GM21423 (cell line): ENCODE data around the gene SOX15.
A peak's percentile ranks its signal among the peaks of the same experiment; 100 is the strongest.
"Not testable (repeated sequence)": the region's sequence is repeated elsewhere in the genome, so short reads cannot be mapped to it uniquely, and the experiment has no call there.

Experiments used
- ATAC-seq: cut with Tn5 transposase; IDR thresholded peaks from one replicate; pipeline ENCODE4 v1.9.1; 2021; ENCODE audit warnings: mild to moderate bottlenecking, moderate library complexity; ENCODE audit not compliant: unreplicated experiment

SOX15 gene

DNA sequence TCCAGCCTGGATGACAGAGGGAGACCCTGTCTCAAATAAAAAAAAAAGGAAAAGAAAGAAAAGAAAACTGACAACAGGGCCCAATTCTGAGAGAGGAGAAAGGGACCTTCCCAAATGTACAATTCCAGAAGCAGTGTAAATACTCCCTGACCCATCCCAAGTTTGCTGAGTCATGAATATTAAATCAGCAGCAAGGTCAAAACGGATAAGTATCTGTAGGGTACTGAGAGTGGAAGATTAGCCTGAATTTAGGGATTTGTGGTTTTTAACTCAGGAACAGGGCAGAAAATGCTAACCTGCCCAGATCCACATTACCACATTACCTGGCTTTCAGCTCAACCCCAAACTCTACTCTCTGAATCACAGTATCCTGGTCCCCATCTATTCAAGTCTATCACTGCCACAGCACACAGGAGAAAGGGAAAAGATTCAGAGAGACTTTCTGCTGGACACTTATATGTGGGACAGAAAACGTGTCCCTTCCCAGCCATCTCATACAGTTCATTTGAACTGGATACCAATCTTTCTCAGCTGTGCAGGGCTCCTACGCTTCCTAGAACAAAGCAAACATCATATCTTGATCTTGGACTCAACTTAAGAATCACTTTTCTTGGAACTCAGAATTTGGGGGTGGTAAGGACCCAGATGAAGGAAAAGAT, 21.9 kb upstream of the SOX15 start:
- no peak for ATAC-seq

DNA sequence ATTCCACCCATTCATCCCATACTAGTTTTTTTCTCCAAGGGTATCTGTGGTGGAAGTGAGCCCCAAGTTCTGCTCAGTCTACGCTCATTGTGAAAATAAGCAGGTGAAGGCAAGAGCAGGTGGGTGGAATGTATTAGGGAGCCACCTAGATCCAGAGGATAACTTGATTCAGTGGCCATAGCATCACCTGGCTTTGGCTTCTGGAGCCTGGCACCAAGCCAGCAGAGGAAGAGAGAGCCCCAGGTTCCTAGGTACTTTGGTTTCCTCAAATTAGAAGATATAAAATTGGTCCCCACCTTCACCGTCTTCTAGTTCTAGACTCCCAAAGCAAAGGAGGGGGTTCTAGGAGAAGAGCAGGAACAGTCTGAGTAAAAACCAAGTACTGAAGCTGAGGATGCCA, 20.7 kb upstream of the SOX15 start:
- ATAC-seq = no peak

DNA sequence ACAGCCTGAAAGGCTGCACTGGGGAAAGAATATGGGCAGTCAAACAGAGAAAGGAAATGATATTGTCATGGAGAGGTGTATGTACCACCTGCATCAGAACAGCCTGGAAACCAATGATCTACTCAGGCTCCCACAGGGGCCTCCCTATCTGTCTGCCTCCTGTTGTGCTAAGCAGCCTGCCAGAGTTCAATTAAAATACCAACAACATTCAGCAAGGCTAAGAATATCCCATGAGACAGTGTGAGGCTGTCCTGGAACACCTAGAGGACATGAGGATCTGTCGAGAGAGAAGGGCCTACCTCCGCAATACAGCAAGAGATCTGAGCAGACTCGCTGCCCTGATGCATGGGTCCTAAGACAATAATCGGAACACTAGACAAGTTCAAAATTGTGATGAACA, 16.4 kb upstream of the SOX15 start:
- ATAC-seq = no peak

GRCh38 chr17:7597561-7597960, 7.7 kb upstream of the SOX15 start:
- ATAC-seq = not testable (repeated sequence)

DNA sequence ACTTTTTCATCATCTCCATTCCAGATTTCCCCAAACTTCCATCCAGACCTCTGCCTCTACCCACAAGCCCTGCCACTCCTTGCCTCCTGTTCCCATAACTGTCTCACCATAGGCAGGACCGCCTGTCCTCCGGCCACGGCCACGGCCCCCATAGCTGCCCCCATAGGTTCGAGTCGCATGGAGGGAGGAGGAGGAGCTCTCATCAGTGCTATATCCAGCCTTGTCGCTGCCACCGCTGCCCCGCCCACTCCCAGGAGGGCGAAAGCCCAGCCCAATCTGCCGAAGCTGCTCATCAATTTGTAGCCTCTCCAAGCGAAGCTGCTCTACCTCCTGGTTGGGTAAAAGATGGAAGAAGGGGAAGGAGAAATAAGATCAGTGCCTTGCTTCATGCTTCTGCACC, 3.4 kb upstream of the SOX15 start:
- no peak for ATAC-seq

GRCh38 chr17:7592422-7593021, 2.6 kb upstream of the SOX15 start:
- ATAC-seq = no peak

DNA sequence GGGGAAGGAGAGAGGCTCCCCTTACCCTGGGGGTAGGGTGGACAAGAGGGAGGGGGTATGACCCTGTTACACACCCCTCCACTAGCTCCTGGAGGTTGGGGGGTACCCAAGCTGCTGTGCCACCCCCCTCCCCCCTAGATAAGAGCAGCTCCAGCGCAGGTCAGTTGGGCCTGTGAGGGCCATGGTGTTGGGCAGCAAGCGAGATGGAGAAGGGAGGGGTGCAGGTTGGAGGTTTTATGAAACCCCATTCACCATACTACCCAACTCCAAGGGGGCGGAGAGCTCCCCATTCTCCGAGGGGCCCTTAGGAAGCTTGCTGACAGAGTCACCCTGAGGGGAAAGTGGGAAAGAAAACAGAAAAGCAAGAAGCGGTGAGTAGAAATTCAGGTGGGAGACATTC, 1.7 kb upstream of the SOX15 start:
- ATAC-seq = no peak

- ATAC-seq = no peak
Measured at GRCh38 chr17:7590743-7591142, 849 bp upstream of the SOX15 start.

DNA sequence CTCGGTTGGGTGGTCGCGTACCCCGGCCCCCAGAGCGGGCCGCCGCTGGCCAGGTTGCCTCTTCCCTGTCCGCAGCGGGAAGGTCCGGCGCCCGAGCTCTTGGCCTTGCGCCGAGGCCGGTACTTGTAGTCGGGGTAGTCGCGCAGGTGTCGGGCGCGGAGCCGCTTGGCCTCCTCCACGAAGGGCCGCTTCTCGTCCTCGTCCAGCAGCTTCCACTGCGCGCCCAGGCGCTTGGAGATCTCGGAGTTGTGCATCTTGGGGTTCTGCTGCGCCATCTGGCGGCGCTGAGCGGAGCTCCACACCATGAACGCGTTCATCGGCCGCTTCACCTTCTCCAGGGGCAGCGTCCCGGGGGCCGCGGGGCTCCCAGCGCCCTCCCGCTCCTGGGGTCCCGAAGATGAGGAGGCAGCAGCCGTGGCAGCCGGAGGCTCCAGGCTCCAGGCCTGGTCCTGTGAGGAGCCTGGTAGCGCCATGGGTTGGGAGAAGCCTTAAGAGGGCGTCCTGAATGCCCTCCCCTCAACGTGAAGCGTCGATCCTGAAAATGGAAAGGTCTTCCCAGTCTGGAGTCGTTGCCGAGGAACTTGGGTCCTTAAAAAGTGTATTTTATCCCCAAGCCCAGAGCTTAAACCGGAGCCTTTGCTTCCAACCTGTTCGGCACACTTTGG, 558 bp downstream of the SOX15 start:
- no peak for ATAC-seq

- no peak for ATAC-seq
Measured at GRCh38 chr17:7588553-7589203, 1.2 kb downstream of the SOX15 start.

GRCh38 chr17:7587420-7588151, 2.3 kb downstream of the SOX15 start:
- no peak for ATAC-seq

DNA sequence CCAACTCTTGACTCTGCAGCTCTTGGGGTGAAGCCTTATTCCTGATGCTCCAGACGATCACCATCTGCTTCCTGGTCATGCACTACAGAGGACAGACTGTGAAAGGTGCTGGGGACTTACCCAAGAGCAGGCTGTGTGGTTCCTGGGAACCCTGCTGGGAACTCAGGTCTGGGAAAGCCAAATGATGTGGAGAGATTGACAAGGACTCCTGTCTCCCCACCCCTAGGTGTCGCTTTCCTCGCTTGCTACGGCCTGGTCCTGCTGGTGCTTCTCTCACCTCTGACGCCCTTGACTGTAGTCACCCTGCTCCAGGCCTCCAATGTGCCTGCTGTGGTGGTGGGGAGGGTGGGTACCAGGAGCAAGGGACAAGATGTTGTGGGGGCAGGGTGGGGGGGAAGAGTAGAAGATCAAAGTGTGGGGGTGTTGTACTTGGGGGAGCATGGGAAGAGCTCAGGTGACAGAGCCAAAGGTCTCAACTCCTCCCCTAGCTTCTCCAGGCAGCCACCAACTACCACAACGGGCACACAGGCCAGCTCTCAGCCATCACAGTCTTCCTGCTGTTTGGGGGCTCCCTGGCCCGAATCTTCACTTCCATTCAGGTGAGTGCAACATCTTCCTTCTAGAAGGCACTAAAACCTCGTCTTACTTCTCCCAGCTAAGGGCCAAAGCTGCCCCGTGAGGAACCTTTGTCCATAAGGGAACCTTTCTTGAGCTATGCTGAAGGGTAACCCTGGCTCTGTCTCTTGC, 3.0 kb downstream of the SOX15 start:
- no peak for ATAC-seq

GRCh38 chr17:7583253-7584109, 6.4 kb downstream of the SOX15 start, which contains the start of gene MPDU1:
Gene MPDU1 (plus strand): TSS chr17:7583852. CDS start chr17:7583863, 11 bp downstream.
- peak; percentile 55 for ATAC-seq

DNA sequence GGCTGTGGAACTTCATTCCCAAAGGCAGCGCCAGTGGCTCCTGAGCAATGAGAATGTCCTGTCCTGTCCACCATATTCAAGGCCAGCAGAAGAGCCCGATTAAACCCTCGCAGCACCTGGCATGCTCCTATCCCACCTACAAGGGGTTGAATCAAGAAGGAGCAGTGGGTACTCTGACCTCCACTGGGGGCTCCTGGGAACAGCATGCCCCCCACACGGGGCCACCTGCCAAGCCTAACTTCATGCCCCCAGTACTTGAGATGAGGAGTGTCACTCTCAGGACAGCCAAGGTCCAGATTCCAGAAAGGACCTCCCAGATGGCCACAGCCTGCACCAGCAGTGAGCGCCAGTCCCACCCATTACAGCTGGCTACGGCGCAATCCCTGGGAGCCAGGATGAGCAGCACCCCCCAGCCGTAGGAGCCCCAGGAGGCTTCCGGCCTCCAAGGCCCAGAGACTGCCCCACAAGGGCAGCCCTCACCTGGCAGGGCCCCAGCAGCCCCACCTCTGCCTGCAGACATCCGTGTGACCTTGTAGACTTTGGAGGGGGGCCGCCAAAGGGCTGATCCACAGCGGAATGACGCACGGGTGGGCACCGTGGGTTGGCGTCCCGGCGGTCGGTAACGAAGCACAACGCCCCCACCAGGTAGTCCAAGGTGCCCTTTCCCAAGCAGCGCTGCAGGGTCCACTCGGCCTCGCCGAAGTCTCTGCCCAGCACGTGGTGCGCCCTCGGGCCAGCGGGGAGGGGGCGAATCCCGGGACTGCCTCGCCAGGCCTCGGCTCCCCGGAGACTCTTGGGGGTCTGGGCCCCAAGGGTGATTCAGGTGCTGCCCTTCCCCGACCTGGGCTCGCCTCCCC, 7.3 kb downstream of the SOX15 start:
- ATAC-seq = no peak

DNA sequence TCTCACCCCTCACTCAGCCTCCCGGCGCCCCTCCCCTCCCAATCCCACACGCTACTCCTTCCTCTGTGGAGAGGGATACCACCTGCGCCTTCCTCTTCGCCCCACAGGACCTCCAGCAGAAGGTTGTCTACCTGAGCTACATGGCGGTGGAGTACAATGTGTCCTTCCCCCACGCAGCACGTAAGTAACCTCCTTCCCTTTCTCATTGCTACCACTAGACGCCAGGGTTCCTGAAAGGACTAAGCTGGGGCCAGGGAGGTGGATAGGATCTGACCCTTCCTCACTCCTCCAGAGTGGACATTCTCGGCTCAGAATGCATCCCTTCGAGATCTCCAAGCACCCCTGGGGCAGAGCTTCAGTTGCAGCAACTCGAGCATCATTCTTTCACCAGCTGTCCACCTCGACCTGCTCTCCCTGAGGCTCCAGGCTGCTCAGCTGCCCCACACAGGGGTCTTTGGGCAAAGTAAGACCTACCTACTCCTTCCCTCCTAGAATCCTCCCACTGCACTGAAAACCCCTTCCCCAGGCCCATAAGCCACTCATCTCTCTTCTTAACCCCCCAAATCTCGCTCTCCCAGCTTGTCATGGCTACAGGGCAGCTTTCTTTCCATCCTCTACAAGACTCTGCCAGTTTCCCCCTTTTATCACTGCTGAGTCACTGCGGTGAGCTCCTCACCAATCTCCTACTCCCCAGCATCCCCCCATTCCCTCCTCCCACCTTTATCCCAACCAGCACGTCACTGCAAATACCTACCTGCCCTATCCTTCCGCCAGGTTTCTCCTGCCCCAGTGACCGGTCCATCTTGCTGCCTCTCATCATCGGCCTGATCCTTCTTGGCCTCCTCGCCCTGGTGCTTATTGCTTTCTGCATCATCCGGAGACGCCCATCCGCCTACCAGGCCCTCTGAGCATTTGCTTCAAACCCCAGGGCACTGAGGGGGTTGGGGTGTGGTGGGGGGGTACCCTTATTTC, 9.0 kb downstream of the SOX15 start:
- ATAC-seq = no peak

- ATAC-seq = no peak
Measured at GRCh38 chr17:7579834-7580603, 9.9 kb downstream of the SOX15 start.
